ENCODE data around the gene GSK3B.

- TF ChIP-seq, protein P1, sequence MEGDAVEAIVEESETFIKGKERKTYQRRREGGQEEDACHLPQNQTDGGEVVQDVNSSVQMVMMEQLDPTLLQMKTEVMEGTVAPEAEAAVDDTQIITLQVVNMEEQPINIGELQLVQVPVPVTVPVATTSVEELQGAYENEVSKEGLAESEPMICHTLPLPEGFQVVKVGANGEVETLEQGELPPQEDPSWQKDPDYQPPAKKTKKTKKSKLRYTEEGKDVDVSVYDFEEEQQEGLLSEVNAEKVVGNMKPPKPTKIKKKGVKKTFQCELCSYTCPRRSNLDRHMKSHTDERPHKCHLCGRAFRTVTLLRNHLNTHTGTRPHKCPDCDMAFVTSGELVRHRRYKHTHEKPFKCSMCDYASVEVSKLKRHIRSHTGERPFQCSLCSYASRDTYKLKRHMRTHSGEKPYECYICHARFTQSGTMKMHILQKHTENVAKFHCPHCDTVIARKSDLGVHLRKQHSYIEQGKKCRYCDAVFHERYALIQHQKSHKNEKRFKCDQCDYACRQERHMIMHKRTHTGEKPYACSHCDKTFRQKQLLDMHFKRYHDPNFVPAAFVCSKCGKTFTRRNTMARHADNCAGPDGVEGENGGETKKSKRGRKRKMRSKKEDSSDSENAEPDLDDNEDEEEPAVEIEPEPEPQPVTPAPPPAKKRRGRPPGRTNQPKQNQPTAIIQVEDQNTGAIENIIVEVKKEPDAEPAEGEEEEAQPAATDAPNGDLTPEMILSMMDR (IDR thresholded peaks at IDR 0.05), result no peak
- TF ChIP-seq EZH2 (IDR thresholded peaks at IDR 0.05), result no peak
These were observed 124.5 kb downstream of the GSK3B start for GRCh38 chr3:119969759-119970158.

Data from neural progenitor cell (in vitro differentiated cells).